Measurements from ENCODE around the gene SLC44A1. TPM values are rescaled to one million over a fixed set of nuclear protein-coding genes. Genes with fewer than 3 reads are reported as not detected.

The SLC44A1 gene
- total and polyA plus RNA-seq, 10 of the 15 experiments (the other 5 are each of a cell fraction or from before 2014, with no cell fraction given), result 2.4 to 21.2 (median 12.4) TPM

GRCh38 chr9:105362470-105362869 lies 118.0 kb downstream of the SLC44A1 start:
- no peak overlapping the region for H2AFZ ChIP-seq (ENCODE audit: control insufficient read depth, low read depth, low read length)
- 49% methylated on average over 4 of the region's 4 CpGs for WGBS (ENCODE audit: insufficient coverage, insufficient replicate concordance, low lambda C conversion rate, missing lambda C conversion rate)
- no peaks in the 10 kb centered on the region for H3K27me3 ChIP-seq (replicated peaks in 1 of 2; ENCODE audit: control insufficient read depth in 2 of 2, insufficient read depth in 2 of 2, low read length in 1 of 2)
- no peak overlapping the region for H3K4me3 ChIP-seq
- H3K79me2 ChIP-seq (ENCODE audit: control insufficient read depth, insufficient read depth, low read length), result no peaks in the 10 kb centered on the region
- intact Hi-C loops (cut with micrococcal nuclease; ENCODE audit: unreplicated experiment), result no loop called here
- H3K27ac ChIP-seq (ENCODE audit: control insufficient read depth, insufficient read depth), result no peak overlapping the region
- no peak for FAIRE-seq
- ATAC-seq, result no peak
- CTCF ChIA-PET, result interaction anchor here (0.7 kb wide), 1 partner anchor 198 kb away, joined by 4 read pairs; no protein-coding TSS in a partner anchor
- BruUV-seq (replicated peaks), result no TSS peak
- in situ Hi-C loops (cut with MboI), result no loop called here
- RAD21 ChIA-PET (ENCODE audit: unreplicated experiment), result no interaction called here
- POLR2A ChIA-PET, result no interaction called here
- SMC1A ChIA-PET (ENCODE audit: uncharacterized antibody, unreplicated experiment), result interaction anchor here (1.2 to 2.1 kb wide), 2 partner anchors 10 to 108 kb away, joined by 4 to 6 read pairs; no protein-coding TSS in a partner anchor
- H4K20me1 ChIP-seq (ENCODE audit: control insufficient read depth, insufficient read depth), result no peaks in the 10 kb centered on the region
- DNase-seq (ENCODE audit: low read depth, low spot score), result no peak
- no peak for TF ChIP-seq SUPT20H (IDR thresholded peaks at IDR 0.05; ENCODE audit: borderline replicate concordance, control insufficient read depth, low read depth, low read length)
- TF ChIP-seq BRCA1 (IDR thresholded peaks at IDR 0.05; ENCODE audit: low read depth, low read length), result no peak
- TF ChIP-seq TBL1XR1 (IDR thresholded peaks at IDR 0.05; ENCODE audit: low read depth, low read length), result no peak
- no peak for TF ChIP-seq SMAD1 (IDR thresholded peaks at IDR 0.05; ENCODE audit: low read depth, partially characterized antibody)
- TF ChIP-seq CBFB (IDR thresholded peaks at IDR 0.05; ENCODE audit: low read depth), result no peak
- TF ChIP-seq, protein P1, sequence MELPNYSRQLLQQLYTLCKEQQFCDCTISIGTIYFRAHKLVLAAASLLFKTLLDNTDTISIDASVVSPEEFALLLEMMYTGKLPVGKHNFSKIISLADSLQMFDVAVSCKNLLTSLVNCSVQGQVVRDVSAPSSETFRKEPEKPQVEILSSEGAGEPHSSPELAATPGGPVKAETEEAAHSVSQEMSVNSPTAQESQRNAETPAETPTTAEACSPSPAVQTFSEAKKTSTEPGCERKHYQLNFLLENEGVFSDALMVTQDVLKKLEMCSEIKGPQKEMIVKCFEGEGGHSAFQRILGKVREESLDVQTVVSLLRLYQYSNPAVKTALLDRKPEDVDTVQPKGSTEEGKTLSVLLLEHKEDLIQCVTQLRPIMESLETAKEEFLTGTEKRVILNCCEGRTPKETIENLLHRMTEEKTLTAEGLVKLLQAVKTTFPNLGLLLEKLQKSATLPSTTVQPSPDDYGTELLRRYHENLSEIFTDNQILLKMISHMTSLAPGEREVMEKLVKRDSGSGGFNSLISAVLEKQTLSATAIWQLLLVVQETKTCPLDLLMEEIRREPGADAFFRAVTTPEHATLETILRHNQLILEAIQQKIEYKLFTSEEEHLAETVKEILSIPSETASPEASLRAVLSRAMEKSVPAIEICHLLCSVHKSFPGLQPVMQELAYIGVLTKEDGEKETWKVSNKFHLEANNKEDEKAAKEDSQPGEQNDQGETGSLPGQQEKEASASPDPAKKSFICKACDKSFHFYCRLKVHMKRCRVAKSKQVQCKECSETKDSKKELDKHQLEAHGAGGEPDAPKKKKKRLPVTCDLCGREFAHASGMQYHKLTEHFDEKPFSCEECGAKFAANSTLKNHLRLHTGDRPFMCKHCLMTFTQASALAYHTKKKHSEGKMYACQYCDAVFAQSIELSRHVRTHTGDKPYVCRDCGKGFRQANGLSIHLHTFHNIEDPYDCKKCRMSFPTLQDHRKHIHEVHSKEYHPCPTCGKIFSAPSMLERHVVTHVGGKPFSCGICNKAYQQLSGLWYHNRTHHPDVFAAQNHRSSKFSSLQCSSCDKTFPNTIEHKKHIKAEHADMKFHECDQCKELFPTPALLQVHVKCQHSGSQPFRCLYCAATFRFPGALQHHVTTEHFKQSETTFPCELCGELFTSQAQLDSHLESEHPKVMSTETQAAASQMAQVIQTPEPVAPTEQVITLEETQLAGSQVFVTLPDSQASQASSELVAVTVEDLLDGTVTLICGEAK (IDR thresholded peaks at IDR 0.05; ENCODE audit: borderline replicate concordance), result peak; percentile 92
- peaks cover 6% of the 10 kb centered on the region for H3K4me1 ChIP-seq (ENCODE audit: control insufficient read depth, insufficient read depth, low read length)
- no peaks in the 10 kb centered on the region for H3K36me3 ChIP-seq (ENCODE audit: control insufficient read depth in 2 of 2, insufficient read depth in 2 of 2, low read length in 1 of 2)
- no peak overlapping the region for H3K4me2 ChIP-seq (ENCODE audit: control insufficient read depth, insufficient read depth)
- no peaks in the 10 kb centered on the region for H3K9me3 ChIP-seq (replicated peaks; ENCODE audit: control insufficient read depth, insufficient read depth, low read length)
- H3K9ac ChIP-seq (ENCODE audit: control insufficient read depth, insufficient read depth, low read length), result no peak overlapping the region

Data from GM12878 (cell line).